ENCODE data around the gene BRD9.
A peak's percentile ranks its signal among the peaks of the same experiment; 100 is the strongest.
"Not testable (repeated sequence)": the region's sequence is repeated elsewhere in the genome, so short reads cannot be mapped to it uniquely, and the experiment has no call there.

Gene BRD9

DNA sequence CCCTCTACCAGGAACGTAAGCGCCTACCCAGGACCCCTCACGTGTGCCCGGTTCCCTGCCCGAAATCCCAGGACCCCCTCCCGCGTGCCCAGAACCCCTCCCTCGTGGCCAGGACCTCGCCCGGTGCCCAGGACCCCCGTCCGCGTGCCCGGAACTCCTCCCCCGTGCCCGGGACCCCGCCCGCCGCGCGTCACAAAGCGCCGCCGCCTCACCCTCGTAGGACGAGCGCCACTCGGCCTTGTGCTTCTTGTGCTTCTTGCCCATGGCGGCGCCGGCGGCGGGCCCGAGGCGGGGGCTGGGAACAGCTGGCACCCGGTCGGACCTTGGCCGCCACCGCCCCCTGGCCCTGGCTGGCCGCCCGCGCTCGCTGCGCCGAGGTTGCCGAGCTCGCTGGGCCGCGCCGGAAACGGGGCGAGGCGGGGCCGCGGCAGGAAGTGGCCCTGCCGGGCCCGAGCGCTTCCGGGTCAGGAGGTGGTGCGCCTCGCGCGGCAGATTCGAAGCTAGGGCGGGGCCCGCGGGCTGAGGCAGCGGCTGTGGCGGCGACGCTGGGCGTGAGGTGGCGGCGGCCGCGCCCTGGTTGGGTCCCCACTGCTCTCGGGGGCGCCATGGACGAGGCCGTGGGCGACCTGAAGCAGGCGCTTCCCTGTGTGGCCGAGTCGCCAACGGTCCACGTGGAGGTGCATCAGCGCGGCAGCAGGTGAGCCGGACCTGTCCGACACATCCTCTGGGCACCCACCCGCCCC is at the start of gene BRD9, which contains the start of gene TRIP13:
Gene BRD9, minus strand, starts transcription at position 408 of the 743 bp plus-strand sequence. Its CDS starts 144 bp downstream, at position 264.
Gene TRIP13, plus strand, starts transcription at position 491 of the 743 bp plus-strand sequence. Its CDS starts 115 bp downstream, at position 606.
- peak; percentile 50 to 81 for DNase-seq (ENCODE audit: low read depth in 2 of 2)

DNA sequence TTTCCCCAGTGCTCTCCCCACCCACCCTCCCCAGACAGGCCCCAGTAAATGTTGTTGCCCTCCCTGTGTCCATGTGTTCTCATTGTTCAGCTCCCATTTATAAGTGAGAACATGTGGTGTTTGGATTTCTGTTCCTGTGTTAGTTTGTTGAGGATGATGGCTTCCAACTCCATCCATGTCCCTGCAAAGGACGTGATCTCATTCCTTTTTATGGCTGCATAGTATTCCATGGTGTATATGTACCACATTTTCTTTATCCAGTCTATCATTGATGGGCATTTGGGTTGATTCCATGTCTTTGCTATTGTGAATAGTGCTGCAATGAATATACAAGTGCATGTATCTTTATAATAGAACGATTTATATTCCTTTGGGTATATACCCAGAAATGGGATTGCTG is 48.1 kb upstream of the BRD9 start:
- not testable (repeated sequence) for DNase-seq (ENCODE audit: low read depth in 2 of 2)

DNA sequence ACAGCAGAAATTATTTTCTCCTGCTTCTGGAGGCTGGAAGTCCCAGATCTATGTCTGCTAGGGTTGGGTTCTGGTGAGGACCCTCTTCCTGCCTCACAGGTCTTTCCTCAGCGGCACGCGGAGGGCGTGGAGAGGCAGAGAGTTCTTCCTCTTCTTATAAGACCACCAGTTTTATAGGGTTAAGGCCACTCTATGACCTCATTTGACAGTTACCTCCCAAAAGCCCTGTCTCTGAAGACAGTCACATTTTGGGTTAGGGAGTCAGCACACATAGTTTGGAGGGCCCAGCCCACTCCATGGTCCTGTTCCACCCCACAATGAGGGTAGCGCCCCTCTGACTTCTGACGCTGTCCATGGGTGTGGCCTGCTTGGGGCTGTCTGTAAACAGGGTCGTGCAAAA is 46.8 kb upstream of the BRD9 start:
- DNase-seq (ENCODE audit: low read depth in 2 of 2), result no peak

- DNase-seq (ENCODE audit: low read depth in 2 of 2), result no peak
Observed at GRCh38 chr5:937151-937924, 44.7 kb upstream of the BRD9 start.

DNA sequence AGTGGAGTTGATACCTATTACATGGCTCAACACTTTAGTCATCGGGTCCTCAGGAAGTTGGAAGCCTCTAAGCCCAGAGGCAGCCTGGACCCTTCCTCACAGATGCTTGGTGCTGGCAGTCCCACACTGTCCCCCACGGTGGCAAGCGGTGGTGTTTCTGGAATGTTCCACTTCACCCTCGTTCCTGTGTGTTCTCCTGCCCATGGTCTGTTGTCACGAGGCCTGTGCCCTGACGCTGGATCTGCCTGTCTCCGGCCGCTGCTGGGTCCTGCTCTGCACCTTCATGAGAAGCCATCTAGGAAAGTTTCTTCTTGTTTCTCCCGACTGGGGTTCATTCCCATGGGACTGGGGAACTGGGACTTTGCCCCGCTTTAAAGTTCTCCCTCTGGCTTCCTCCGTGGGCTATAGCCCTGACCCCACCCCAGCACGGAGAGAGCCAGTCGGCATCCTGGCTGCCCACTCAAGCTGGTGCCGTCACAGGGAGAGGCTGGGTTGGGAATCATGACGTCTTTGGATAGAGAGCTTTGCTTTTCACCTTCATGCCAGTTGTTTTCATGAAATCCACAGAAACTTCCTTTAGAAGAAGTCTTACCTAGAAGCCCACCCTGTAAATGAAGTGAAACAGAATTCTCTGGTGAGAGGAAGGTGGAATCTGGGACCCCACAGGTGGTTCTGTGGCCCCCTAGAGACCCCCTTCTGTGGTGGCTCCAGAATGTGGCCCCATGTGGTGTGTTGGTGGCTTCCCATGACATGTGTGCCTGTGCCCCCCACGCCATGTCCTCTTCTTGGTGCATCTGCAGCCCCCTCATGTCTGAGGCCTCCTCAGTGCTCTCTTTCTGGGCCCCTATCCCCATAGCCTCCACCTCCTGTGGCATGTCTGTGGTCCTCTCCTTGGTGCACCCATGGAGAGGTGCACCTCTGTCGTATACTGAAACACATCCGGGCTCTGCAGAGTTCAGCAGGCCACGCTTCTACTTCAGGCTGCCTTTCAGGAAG is 43.8 kb upstream of the BRD9 start:
- DNase-seq (ENCODE audit: low read depth in 2 of 2), result no peak

GRCh38 chr5:935510-936084 is 43.0 kb upstream of the BRD9 start:
- DNase-seq (ENCODE audit: low read depth in 2 of 2), result no peak

GRCh38 chr5:934381-934967 is 41.9 kb upstream of the BRD9 start:
- not testable (repeated sequence) for DNase-seq (ENCODE audit: low read depth in 2 of 2)

DNA sequence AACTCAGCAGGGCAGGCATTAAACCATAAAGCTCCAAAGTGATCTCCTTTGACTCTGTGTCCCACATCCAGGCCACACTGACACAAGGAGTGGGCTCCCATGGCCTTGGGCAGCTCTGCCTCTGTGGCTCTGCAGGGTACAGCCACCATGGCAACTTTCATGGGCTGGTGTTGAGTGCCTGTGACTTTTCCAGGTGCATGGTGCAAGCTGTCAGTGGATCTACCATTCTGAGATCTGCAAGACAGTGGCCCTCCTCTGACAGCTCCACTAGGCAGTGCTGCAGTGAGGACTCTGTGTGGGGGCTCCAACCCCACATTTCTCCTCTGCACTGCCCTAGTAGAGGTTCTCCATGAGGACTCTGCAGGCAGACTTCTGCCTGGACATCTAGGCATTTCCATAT is 41.4 kb upstream of the BRD9 start:
- not testable (repeated sequence) for DNase-seq (ENCODE audit: low read depth in 2 of 2)

DNA sequence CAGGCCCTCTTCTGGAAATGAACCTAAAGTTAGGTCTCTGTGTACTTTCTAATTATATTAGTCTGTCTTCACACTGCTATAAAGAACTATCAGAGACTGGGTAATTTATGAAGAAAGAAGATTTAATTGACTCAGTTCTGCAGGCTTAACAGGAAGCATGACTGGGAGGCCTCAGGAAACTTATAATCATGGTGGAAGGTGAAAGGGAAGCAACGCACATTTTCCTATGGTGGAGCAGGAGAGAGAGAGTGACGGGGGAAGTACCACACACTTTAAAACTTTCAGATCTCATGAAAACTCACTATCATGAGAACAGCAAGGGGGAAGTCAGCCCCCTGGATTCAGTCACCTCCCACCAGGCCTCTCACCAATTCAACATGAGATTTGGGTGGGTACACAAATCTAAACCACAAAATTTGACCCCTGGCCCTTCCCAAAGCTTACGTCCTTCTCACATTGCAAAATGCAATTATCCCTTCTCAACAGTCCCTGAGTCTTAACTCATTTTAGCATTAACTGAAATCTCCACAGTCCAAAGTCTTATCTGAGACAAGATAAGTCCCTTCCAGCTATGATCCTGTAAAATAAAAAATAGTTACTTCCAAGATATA is 40.8 kb upstream of the BRD9 start:
- DNase-seq (ENCODE audit: low read depth in 2 of 2), result no peak

DNA sequence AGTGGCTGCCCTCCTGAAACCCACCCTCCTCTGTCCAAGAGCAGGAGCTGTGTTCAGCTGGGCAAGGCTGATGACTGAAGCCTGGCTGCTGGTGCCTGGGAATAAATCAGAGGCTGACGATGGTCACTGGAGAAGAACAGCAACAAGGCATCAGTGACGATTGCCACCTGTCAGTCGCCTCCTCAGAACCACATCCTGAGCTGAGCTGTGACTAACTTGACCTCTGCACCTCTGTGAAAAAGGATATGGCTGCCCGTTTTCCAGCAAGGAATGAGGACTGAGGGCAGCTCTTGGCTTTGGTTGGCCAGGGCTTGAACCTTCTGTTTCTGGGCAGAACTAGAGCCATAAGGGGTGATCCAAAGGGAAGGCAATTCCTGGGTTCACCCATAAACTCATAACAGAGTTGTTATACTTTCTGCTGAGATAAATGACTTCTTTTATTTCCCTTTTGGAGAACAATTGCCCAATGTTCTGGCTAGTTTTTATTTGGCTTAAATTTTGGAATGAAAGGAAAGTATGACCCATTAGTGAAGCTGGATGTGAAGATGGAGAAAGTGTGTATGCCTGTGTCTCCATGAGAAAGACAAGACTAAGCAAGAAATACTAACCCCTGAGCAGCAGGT is 40.1 kb upstream of the BRD9 start:
- no peak for DNase-seq (ENCODE audit: low read depth in 2 of 2)

DNA sequence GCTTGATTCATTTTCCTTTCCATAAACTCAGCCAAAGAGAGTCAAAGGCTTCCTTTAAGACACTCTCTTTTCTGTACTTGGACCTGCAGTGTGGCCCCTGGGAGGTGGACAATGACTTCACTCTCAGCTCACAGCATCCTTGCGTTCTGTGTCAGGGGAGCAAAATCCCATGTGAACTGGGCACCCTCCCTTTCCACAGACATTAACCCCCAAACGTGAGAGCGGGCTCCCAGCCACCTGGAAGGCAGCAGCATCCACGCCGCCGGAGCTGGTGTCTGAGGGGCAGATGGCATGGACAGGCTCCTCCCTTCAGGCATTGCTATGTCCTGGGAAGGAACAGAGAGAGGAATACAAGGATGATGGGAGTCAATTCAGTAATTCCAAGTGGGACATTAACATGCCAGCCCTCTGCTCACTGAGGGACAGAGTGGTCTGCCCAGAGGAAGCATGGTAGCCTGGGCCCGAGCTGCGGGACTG is 39.6 kb upstream of the BRD9 start:
- no peak for DNase-seq (ENCODE audit: low read depth in 2 of 2)

- no peak for DNase-seq (ENCODE audit: low read depth in 2 of 2)
Observed at GRCh38 chr5:931570-932145, 39.1 kb upstream of the BRD9 start.

DNA sequence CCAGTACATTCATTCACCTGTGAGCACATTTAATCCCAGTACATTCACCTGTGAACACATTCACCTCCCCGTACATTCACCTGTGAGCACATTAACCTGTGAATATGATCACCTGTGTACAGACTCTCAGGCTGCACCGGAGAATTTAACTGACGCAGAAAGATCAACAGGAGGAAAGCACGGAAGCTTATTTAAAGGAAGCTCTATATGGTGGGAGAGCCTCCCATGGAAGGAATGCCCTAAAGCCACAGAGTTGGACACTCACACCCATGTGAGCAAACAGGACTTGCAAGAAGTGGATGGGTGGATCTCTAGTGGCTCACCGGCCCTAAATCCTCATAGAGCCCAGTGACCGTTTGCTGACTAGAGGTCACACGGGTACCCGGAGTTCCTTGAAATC is 38.3 kb upstream of the BRD9 start:
- no peak for DNase-seq (ENCODE audit: low read depth in 2 of 2)

- no peak for DNase-seq (ENCODE audit: low read depth in 2 of 2)
Observed at GRCh38 chr5:929596-929995, 37.0 kb upstream of the BRD9 start.

GRCh38 chr5:929182-929581 is 36.6 kb upstream of the BRD9 start:
- not testable (repeated sequence) for DNase-seq (ENCODE audit: low read depth in 2 of 2)

DNA sequence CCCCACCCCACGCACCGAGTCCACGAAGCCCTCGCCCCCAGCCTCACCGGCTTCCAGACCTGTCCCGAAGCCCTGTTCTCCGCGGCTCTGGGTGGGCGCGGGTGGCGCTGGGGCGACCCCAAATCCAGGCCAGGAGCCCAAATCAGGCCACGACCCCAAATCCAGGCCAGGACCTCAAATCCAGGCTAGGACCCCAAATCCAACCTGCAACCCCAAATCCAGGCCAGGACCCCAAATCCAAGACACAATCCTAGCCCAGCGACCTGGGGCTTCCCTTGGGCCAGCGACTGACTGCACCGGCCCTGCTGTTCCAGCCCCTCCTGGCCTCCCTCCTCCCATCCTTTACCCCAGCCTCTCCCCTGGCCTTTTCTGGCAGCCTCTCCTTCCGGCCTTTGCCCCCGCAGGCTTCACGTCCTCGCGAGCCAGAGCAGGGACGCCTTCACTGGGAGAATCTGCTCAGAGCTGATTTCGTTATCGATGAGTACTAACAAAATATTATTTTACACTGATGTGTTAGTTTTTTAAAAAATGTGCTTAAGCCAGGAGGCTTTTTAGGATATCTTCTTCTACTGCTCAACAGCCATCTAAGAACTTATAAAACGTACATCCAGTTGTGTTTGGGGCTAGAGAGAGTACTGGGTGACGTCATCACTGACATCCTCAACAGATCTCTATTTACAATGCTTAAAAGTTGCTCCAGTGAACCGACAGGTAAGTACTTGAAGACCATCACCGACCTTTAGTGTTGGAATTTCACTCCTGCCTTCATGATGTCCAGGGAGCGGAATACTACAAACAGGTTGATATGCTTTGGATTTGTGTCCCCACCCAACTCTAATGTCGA is 34.8 kb upstream of the BRD9 start:
- no peak for DNase-seq (ENCODE audit: low read depth in 2 of 2)

- no peak for DNase-seq (ENCODE audit: low read depth in 2 of 2)
Observed at GRCh38 chr5:926417-927171, 34.0 kb upstream of the BRD9 start.
